Testis (tissue), 5 donors: Measurements from ENCODE around the gene TNFRSF9. TPM values are rescaled to one million over a fixed set of nuclear protein-coding genes. Genes with fewer than 3 reads are reported as not detected.

Source experiments
- DNase-seq: peaks from one replicate; pipeline ENCODE4 v3.0.0-alpha.2; 2019
- H3K27ac ChIP-seq, 2 donors: fragments of 200-600 bp; sonication (generic); one replicate each; pipeline ENCODE4 v1.5.1; 2019
- H3K27me3 ChIP-seq: fragments of 200-600 bp; sonication (generic); one replicate; pipeline ENCODE4 v1.5.1; 2019
- H3K36me3 ChIP-seq: fragments of 200-600 bp; sonication (generic); one replicate; pipeline ENCODE4 v1.5.1; 2017; ENCODE audit warnings: low read depth; ENCODE audit errors: missing control alignments
- H3K4me1 ChIP-seq: fragments of 200-600 bp; sonication (generic); one replicate; pipeline ENCODE4 v1.5.1; 2019
- H3K4me3 ChIP-seq, 2 donors: fragments of 200-600 bp; sonication (generic); one replicate each; pipeline ENCODE4 v1.5.1; 2017 to 2019
- H3K9me3 ChIP-seq: fragments of 200-600 bp; sonication (generic); one replicate; pipeline ENCODE4 v1.5.1; 2017
- CTCF ChIP-seq, 3 experiments: fragments of 450-650 bp in 2 of 3; fragments of 200-600 bp in 1 of 3; sonication (generic) in 1 of 3; IDR thresholded peaks; one replicate each; pipeline ENCODE4 v1.5.1; 2016 to 2019; ENCODE audit warnings: antibody characterized with exemption in 3 of 3, mild to moderate bottlenecking in 2 of 3, moderate library complexity in 1 of 3
- POLR2A ChIP-seq: fragments of 450-650 bp; IDR thresholded peaks from one replicate; pipeline ENCODE4 v1.6.1; 2017; ENCODE audit warnings: antibody characterized with exemption, mild to moderate bottlenecking, moderate library complexity
- WGBS, 2 donors: methylation state at CpG; one replicate each; pipeline ENCODE4 v1.1.5; 2018; 5-methylcytosine and 5-hydroxymethylcytosine counted together
- intact Hi-C: fragments of 100-400 bp; cut with DNase I; formaldehyde crosslinking; loops from one replicate; pipeline ENCODE4 v1.15.1; 2023; ENCODE audit warnings: low total_unique reads
- long read RNA-seq, 2 donors: transcript quantifications; one replicate each; lab custom pipeline, GENCODE V29; 2026
- polyA plus RNA-seq: library from polyadenylated mRNA; stranded (reverse); fragments of 350-450 nt; fragmentation: Illumina TruSeq; extraction: RNeasy Lipid Tissue Mini Kit (QIAGEN cat#74804); gene quantifications from one replicate; pipeline ENCODE4 v1.2.3, GENCODE V29; 2014; ENCODE audit warnings: low read depth, low replicate concordance; ENCODE audit not compliant: insufficient read depth
- total RNA-seq, 2 donors: library from RNA; depleted of rRNA; stranded (reverse); fragments of >200 nt; gene quantifications; one replicate each; pipeline ENCODE4 v1.2.3, GENCODE V29; 2016

Gene TNFRSF9
- total RNA-seq (under 1 TPM; 0.06 to 0.08 TPM), polyA plus RNA-seq (0.24 TPM)
- long read RNA-seq, donor 1, result 0 reads
- long read RNA-seq, donor 2, partial matches to known transcripts, result 0 of 1 reads
- long read RNA-seq, donor 2, other reads (novel, unspliced or antisense), result 0 of 1 reads

GRCh38 chr1:7940745-7941436 is at the start of gene TNFRSF9:
Gene TNFRSF9 (minus strand): TSS chr1:7940839. CDS start chr1:7939994, 845 bp downstream.
- TF ChIP-seq CTCF (IDR thresholded peaks at IDR 0.05) (no peak), POLR2A (no peak)
- H3K27ac ChIP-seq, result no peak within 1 kb of the TSS
- WGBS, 2 donors, result 53 to 63% methylated on average over 14 of the region's 14 CpGs
- no peaks in the 10 kb centered on the region for H3K36me3 ChIP-seq
- no peak within 1 kb of the TSS for H3K4me3 ChIP-seq
- H3K27me3 ChIP-seq, result no peaks in the 10 kb centered on the region
- intact Hi-C loops, result no loop called here
- DNase-seq, result no peak
- H3K9me3 ChIP-seq, result no peaks in the 10 kb centered on the region
- peaks cover 8% of the 10 kb centered on the region for H3K4me1 ChIP-seq

- no peaks in the 10 kb centered on the region for H3K36me3 ChIP-seq
- 73 to 75% methylated on average over 2 of the region's 2 CpGs for WGBS, 2 donors
- H3K27me3 ChIP-seq, result no peaks in the 10 kb centered on the region
- no peak overlapping the region for H3K4me3 ChIP-seq
- no peaks in the 10 kb centered on the region for H3K4me1 ChIP-seq
- TF ChIP-seq POLR2A, result no peak
- peak; percentile 43 for DNase-seq
- intact Hi-C loops, result loop anchor here (10.0 kb wide), 1 partner anchor 325 kb away; the partner anchor contains the start of gene SLC45A1
- no peaks in the 10 kb centered on the region for H3K9me3 ChIP-seq
- H3K27ac ChIP-seq, result peak overlapping the region; percentile 24 to 48
Observed at GRCh38 chr1:7989762-7990428, 49.3 kb upstream of the TNFRSF9 start.

- Histone ChIP-seq H3K9me3 (no peaks in the 10 kb centered on the region), H3K4me1 (no peaks in the 10 kb centered on the region), H3K36me3 (no peaks in the 10 kb centered on the region), H3K27me3 (no peaks in the 10 kb centered on the region), H3K27ac (peak overlapping the region in 1 of 2 donors; percentile 48), H3K4me3 (no peak overlapping the region)
- intact Hi-C loops, result loop anchor here (10.0 kb wide), 1 partner anchor 326 kb away; the partner anchor contains the start of gene SLC45A1
- TF ChIP-seq CTCF (IDR thresholded peaks at IDR 0.05), result no peak
- TF ChIP-seq POLR2A, result no peak
- no peak for DNase-seq
- WGBS, 2 donors, result 74 to 87% methylated on average over 1 of the region's 1 CpG
Observed at GRCh38 chr1:7988576-7988975, 47.9 kb upstream of the TNFRSF9 start.

- no peak for DNase-seq
- H3K4me1 ChIP-seq, result peaks cover 5% of the 10 kb centered on the region
- H3K4me3 ChIP-seq, result no peak overlapping the region
- intact Hi-C loops, result loop anchor here (10.0 kb wide), 1 partner anchor 327 kb away; the partner anchor contains the start of gene SLC45A1
- TF ChIP-seq POLR2A, result no peak
- no peaks in the 10 kb centered on the region for H3K27me3 ChIP-seq
- H3K27ac ChIP-seq, result no peak overlapping the region
- H3K36me3 ChIP-seq, result no peaks in the 10 kb centered on the region
- WGBS, 2 donors, result 95 to 96% methylated on average over 7 of the region's 7 CpGs
- H3K9me3 ChIP-seq, result no peaks in the 10 kb centered on the region
Observed at GRCh38 chr1:7987528-7987927, 46.9 kb upstream of the TNFRSF9 start.

GRCh38 chr1:7985851-7986612 is 45.4 kb upstream of the TNFRSF9 start:
- H3K4me3 ChIP-seq, result no peak overlapping the region

More at GRCh38 chr1:7985851-7986612, 45.4 kb upstream of the TNFRSF9 start:
- Histone ChIP-seq H3K9me3 (no peaks in the 10 kb centered on the region), H3K4me1 (peaks cover 6% of the 10 kb centered on the region), H3K27ac (no peak overlapping the region), H3K27me3 (no peaks in the 10 kb centered on the region), H3K36me3 (no peaks in the 10 kb centered on the region)
- TF ChIP-seq CTCF (IDR thresholded peaks at IDR 0.05), result no peak
- no peak for TF ChIP-seq POLR2A
- no peak for DNase-seq
- intact Hi-C loops, result loop anchor here (10.0 kb wide), 1 partner anchor 329 kb away; the partner anchor contains the start of gene SLC45A1
- 75 to 85% methylated on average over 15 of the region's 15 CpGs for WGBS, 2 donors
